Activated CD4-positive, alpha-beta T cell treated with anti-CD3 and anti-CD28 coated beads for 1 hour (primary cell): Measurements from ENCODE around the gene AURKA.

ENCODE experiments used
- DNase-seq: peaks from one replicate; pipeline ENCODE4 v3.0.0-alpha.2; 2020

AURKA gene

GRCh38 chr20:56392132-56392880 is at the start of gene AURKA, which contains the start of gene CSTF1:
TSS of gene AURKA (minus strand) at chr20:56392215. CDS start at chr20:56388197, 4,018 bp downstream.
TSS of gene CSTF1 (plus strand) at chr20:56392645. CDS start at chr20:56395553, 2,908 bp downstream.
- peak; percentile 99 for DNase-seq

DNA sequence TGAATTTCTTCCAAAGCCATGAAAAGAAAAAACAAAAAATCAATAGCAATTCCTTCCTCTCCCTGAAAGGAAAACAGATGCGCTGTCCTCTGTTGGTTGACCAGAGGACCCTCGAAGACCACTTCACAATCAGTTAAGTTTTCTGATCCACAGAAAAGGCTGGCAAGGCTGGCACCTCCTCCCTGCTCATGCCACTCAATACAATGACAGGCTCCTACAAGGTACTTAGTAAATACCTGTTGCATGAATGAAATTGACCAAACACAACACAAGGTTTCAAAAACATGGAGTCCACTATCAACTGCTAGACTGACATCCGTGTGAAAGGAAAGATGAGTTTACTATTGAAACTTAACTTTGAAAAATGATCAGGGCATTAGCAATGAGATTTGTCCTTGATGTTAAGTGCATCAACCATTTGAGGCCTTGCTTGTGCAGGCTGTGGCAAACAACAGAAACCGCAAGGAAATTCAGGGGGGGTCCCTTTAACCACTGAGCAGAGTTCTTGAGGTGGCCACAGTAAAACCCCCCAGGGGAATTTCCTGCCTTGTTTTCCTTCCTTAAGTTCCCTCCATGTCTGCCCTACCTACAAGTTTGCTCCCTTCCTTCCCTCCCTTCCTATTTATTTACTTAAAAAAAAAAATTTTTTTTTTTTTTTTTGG is 48.5 kb upstream of the AURKA start:
- peak; percentile 24 for DNase-seq

- DNase-seq, result no peak
Measured at GRCh38 chr20:56439771-56440291, 47.8 kb upstream of the AURKA start.

DNA sequence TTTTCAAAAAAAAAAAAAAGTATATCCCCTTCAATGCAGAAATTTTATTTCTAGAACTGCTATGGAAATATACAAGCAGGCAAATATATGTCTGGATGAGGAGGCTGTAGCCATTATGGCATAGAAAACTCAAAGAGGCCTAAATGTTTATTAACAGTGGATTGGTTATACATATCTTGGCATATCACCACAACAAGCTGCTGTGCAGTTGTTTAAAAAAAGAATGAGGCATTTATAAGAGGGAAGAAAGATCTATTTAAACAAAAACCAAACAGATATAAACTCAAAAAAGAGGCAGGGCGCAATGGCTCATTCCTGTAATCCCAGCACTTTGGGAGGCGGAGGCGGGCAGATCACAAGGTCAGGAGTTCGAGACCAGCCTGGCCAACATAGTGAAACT is 46.3 kb upstream of the AURKA start:
- no peak for DNase-seq

GRCh38 chr20:56437196-56437960 is 45.4 kb upstream of the AURKA start:
- no peak for DNase-seq

GRCh38 chr20:56433880-56434255 is 41.9 kb upstream of the AURKA start:
- DNase-seq, result no peak

- DNase-seq, result no peak
Measured at GRCh38 chr20:56433221-56433879, 41.3 kb upstream of the AURKA start.

- no peak for DNase-seq
Measured at GRCh38 chr20:56431471-56431870, 39.5 kb upstream of the AURKA start.

DNA sequence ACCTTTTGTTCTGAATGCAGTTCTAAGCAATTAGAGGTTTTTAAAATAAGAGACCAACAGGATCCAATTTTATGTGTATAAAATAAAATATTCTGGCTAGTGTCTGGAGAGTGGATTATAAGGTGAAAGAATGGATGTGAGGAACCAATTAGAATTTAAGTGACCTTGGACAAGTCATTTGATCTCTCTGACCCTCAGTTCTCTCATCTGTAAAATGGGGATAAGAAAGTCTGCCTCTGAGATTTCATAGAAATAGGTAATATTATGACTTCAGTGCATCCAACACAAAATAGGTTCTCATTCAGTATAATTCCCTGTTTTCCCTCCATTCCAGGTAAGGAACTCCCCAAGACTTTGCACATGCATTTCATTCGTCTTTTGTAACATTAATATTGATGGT is 38.9 kb upstream of the AURKA start:
- no peak for DNase-seq

- DNase-seq, result no peak
Measured at GRCh38 chr20:56430461-56430860, 38.4 kb upstream of the AURKA start.

DNA sequence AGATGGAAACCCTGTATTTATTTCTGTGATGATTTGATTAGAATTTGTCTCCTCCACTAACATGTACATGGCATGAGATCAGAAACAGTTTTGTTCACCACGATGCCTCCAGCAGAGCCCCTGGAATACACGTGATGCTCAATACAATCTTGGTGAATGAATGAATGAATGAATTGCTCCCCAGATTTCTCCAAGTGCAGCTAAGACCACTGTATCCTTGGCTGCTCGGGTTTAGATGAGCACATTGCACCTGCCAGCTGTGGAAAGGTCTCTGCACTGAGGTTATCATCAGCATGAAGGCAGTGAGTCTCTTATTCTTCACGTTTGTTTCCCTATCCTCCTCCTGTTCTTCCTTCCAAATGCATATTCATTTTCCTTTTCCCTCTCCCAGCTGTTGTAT is 37.9 kb upstream of the AURKA start:
- DNase-seq, result no peak

- DNase-seq, result peak; percentile 26
Measured at GRCh38 chr20:56429502-56429901, 37.5 kb upstream of the AURKA start.

- no peak for DNase-seq
Measured at GRCh38 chr20:56428881-56429280, 36.9 kb upstream of the AURKA start.

- no peak for DNase-seq
Measured at GRCh38 chr20:56428410-56428809, 36.4 kb upstream of the AURKA start.

DNA sequence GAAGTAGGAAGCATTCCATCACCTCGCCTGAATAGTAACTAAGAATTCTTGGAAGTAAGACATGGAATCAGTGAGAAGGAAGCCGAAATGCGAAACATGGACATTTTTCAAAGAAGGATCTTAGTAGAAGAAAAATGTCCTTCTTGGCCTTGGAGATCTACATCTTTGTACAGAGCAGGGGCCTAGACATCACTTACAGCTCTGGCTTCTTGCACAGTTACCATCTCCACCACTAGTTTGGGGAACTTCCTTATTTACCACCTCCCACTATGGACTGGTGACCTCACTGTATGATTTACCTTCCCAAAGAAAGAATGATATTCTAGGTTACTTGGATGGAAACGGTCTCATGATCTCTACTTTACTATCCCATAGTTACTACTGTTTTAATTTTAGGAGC is 35.8 kb upstream of the AURKA start:
- no peak for DNase-seq

DNA sequence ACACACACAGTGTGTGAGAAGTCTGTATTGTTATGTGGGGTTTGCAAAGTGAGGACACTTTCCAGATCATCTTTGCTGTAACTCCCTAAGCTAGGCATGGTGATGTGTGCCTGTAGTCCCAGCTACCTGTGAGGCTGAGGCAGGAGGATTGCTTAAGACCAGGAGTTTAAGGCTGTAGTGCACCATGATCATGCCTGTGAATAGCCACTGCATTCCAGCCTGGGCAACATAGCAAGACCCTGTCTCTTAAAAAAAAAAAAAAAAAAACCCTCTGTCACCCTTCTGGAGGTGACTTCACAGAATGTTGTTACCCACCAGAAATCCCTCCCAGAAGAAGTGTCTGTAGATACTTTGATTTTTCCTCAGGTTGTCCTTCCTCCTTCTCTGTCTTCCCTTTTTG is 34.9 kb upstream of the AURKA start:
- DNase-seq, result no peak

GRCh38 chr20:56426026-56426425 is 34.0 kb upstream of the AURKA start:
- DNase-seq, result no peak

GRCh38 chr20:56424931-56425330 is 32.9 kb upstream of the AURKA start:
- DNase-seq, result no peak

DNA sequence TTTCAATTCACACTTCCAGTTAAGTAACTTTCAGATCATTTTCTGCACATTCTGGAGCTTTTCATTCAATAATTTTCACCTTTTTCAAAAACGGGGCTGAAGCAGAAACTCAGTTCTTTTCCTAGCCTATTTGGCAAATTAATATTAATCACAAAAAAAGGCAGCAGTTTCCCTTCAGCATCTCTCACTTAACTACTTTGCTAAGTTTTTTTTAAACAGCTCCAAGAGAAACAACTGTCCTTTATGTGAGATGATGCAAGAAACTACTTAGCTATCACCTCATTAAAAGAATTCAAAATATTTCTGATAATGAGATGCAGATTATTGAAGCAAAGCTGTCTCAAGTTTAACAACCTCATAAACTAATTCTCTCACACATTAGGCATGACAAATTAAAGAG is 31.9 kb upstream of the AURKA start:
- DNase-seq, result no peak

DNA sequence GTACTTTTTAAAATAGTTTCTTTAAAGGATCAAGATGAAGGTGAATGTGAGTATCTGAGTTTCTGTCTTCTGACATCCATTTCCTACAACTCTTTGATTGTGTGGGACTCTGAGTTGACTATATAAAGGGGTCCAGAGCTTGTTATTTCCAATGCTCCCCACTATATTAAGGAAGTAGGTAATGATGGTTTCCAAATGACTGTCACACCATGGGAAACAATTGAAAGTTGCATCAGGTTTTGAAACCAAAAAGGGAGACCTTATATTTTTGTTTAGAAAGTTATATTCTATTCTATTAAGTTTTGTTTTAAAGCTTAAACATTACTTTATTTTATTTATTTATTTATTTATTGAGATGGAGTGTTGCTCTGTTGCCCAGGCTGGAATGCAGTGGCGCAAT is 31.2 kb upstream of the AURKA start:
- no peak for DNase-seq

DNA sequence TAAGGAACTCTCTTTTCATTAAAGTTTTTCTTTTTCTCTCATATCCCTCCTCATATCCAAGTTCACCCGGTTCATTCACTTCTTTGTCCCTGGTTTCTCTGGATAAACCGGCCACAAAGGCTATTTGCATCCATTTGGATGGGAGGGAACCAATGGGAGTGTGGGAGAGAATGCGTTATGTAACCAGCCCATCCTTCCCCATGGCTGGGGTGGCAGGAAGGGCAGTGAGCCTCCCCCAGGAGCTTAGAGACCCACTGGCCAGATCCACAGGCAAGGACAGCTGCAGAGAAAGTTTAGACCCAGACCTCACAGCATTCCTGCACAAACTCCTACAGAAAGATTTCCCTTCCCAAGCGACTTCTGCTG is 30.8 kb upstream of the AURKA start:
- DNase-seq, result no peak

DNA sequence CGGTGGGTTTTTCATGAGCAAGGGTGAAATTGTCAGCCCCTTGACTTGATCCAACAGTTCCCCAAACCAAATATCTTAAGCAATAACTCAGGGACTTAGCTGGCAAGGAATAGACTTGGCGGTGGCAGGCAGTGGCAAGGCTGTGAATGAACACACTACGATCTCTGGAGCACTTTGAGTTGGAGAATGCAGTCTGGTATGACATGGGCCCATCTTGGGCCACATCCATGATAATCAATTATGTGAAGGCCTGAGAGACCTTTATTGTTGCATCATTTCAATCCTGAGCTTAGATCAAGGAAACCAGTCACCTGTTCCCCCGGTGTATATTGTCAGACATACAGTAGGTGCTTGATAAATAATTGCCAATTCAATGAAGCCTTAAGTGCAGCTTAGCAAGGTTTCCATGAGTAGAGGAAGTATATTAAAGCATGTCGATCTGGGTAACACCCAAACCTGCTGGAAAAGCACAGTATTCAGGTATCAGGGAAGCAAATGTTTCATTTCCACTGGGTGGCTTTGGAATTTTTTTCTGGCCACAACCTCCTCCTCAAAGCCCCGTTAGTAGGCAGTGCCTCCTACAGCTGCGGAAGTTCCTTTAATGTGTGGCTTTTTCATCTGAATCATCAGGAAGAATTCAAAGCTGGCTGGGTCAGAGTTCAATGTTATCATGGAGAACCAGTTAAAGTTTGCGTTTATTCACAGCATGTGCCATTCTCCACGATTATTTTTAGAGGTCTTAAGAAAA is 30.2 kb upstream of the AURKA start:
- DNase-seq, result no peak
